HG03460 (cell line): Measurements from ENCODE around the gene PSMB3.

Experiments used
- ATAC-seq: cut with Tn5 transposase; IDR thresholded peaks from one replicate; pipeline ENCODE4 v1.9.1; 2021; ENCODE audit not compliant: unreplicated experiment

PSMB3 gene

GRCh38 chr17:38752308-38753070, at the start of gene PSMB3:
Gene PSMB3, plus strand, starts transcription at chr17:38752741. Its CDS starts 86 bp downstream, at chr17:38752827.
- ATAC-seq: peak; percentile 75

- no peak for ATAC-seq
Measured at GRCh38 chr17:38702916-38703741, 49.4 kb upstream of the PSMB3 start.

GRCh38 chr17:38703742-38704605, 48.6 kb upstream of the PSMB3 start:
- no peak for ATAC-seq

- ATAC-seq: no peak
Measured at GRCh38 chr17:38704606-38705522, 47.7 kb upstream of the PSMB3 start, which contains the start of gene MLLT6. Gene MLLT6, plus strand, starts transcription at chr17:38705273. Its CDS starts 360 bp downstream, at chr17:38705633.

GRCh38 chr17:38705523-38705802, 47.1 kb upstream of the PSMB3 start:
- ATAC-seq: no peak

GRCh38 chr17:38705803-38706504, 46.6 kb upstream of the PSMB3 start:
- ATAC-seq: no peak

GRCh38 chr17:38706505-38707216, 45.9 kb upstream of the PSMB3 start:
- no peak for ATAC-seq

- no peak for ATAC-seq
Measured at GRCh38 chr17:38707678-38708351, 44.7 kb upstream of the PSMB3 start.

GRCh38 chr17:38709104-38709820, 43.3 kb upstream of the PSMB3 start:
- no peak for ATAC-seq

GRCh38 chr17:38709864-38710603, 42.5 kb upstream of the PSMB3 start:
- no peak for ATAC-seq

- no peak for ATAC-seq
Measured at GRCh38 chr17:38710604-38710962, 42.0 kb upstream of the PSMB3 start.

GRCh38 chr17:38710985-38711384, 41.6 kb upstream of the PSMB3 start:
- no peak for ATAC-seq

GRCh38 chr17:38711792-38712571, 40.6 kb upstream of the PSMB3 start:
- ATAC-seq: no peak

GRCh38 chr17:38712593-38712992, 39.9 kb upstream of the PSMB3 start:
- no peak for ATAC-seq

GRCh38 chr17:38713456-38714075, 39.0 kb upstream of the PSMB3 start:
- ATAC-seq: no peak
